CD14-positive monocyte (primary cell): ENCODE measurements around the gene AFF1. TPM values are rescaled to one million over a fixed set of nuclear protein-coding genes. Genes with fewer than 3 reads are reported as not detected.

Experiments
- DNase-seq, 3 donors: peaks; one replicate each; pipeline ENCODE4 v3.0.0-alpha.2; 2011 to 2022
- H2AFZ ChIP-seq: 2 replicates; pipeline ENCODE4 v1.6.0; 2012; ENCODE audit warnings: mild to moderate bottlenecking, low read depth, low read length, inconsistent platforms; ENCODE audit not compliant: insufficient read depth, poor library complexity, severe bottlenecking
- H3K27ac ChIP-seq, 2 donors: 1 replicate in 1 of 2; 2 replicates in 1 of 2; pipeline ENCODE4 v1.5.1; 2012 to 2013; ENCODE audit warnings: low read length in 2 of 2, control low read depth in 1 of 2, inconsistent platforms in 1 of 2, low read depth in 1 of 2, mild to moderate bottlenecking in 1 of 2
- H3K27me3 ChIP-seq, 2 donors: one replicate each; pipeline versions ENCODE4 v1.6.0 to v1.6.1; 2011 to 2013; ENCODE audit warnings: low read length in 2 of 2; ENCODE audit not compliant: control insufficient read depth in 2 of 2, insufficient read depth in 2 of 2
- H3K36me3 ChIP-seq, 2 donors: replicated peaks in 1 of 2; 1 replicate in 1 of 2; 2 replicates in 1 of 2; pipeline versions ENCODE4 v1.5.1 to v1.6.1; 2012 to 2013; ENCODE audit warnings: low read length in 2 of 2, control low read depth in 1 of 2, inconsistent platforms in 1 of 2, mild to moderate bottlenecking in 1 of 2; ENCODE audit not compliant: insufficient read depth in 2 of 2, control insufficient read depth in 1 of 2
- H3K4me1 ChIP-seq, 2 donors: 1 replicate in 1 of 2; 2 replicates in 1 of 2; pipeline versions ENCODE4 v1.5.1 to v1.6.1; 2012 to 2013; ENCODE audit warnings: low read length in 2 of 2, control low read depth in 1 of 2, inconsistent platforms in 1 of 2, mild to moderate bottlenecking in 1 of 2, moderate library complexity in 1 of 2; ENCODE audit not compliant: insufficient read depth in 2 of 2, control insufficient read depth in 1 of 2
- H3K4me2 ChIP-seq: replicated peaks from 2 replicates; pipeline ENCODE3; 2012; ENCODE audit warnings: low read length, moderate library complexity, mild to moderate bottlenecking; ENCODE audit not compliant: poor library complexity, severe bottlenecking; ENCODE audit errors: extremely low read depth
- H3K4me3 ChIP-seq, 3 experiments: fragments of 200-600 bp in 1 of 3; sonication (generic) in 1 of 3; replicated peaks in 1 of 3; 1 replicate in 2 of 3; 2 replicates in 1 of 3; pipeline ENCODE4 v1.5.1; 2011 to 2013; ENCODE audit warnings: low read length in 3 of 3, mild to moderate bottlenecking in 3 of 3, control low read depth in 2 of 3, low read depth in 2 of 3, inconsistent platforms in 1 of 3, moderate library complexity in 1 of 3
- H3K79me2 ChIP-seq: 2 replicates; pipeline ENCODE4 v1.6.0; 2012; ENCODE audit warnings: mild to moderate bottlenecking, control low read depth, inconsistent platforms, low read length, moderate library complexity; ENCODE audit not compliant: insufficient read depth
- H3K9ac ChIP-seq: 2 replicates; pipeline ENCODE4 v1.6.0; 2017; ENCODE audit warnings: low read length, mild to moderate bottlenecking; ENCODE audit not compliant: insufficient read depth, poor library complexity, severe bottlenecking
- H3K9me3 ChIP-seq, 2 donors: replicated peaks in 1 of 2; 1 replicate in 1 of 2; 2 replicates in 1 of 2; pipeline versions ENCODE4 v1.5.1 to v1.6.1; 2012 to 2013; ENCODE audit warnings: low read length in 2 of 2, control low read depth in 1 of 2; ENCODE audit not compliant: control insufficient read depth in 1 of 2, insufficient read depth in 1 of 2
- H4K20me1 ChIP-seq: 2 replicates; pipeline ENCODE4 v1.6.0; 2012; ENCODE audit warnings: mild to moderate bottlenecking, low read length, control low read depth, moderate library complexity; ENCODE audit not compliant: insufficient read depth
- H3K27ac Mint-ChIP-seq, 7 donors: one replicate each; pipeline ENCODE4 v1.8.0; 2020; ENCODE audit warnings: mild to moderate bottlenecking in 7 of 7, mixed read lengths in 7 of 7, moderate library complexity in 6 of 7, inconsistent platforms in 2 of 7
- H3K27me3 Mint-ChIP-seq, 3 donors: one replicate each; pipeline ENCODE4 v1.8.0; 2021 to 2022; ENCODE audit warnings: low read depth in 3 of 3, mild to moderate bottlenecking in 3 of 3, mixed read lengths in 3 of 3, moderate library complexity in 3 of 3, inconsistent platforms in 1 of 3
- H3K36me3 Mint-ChIP-seq, 2 donors: one replicate each; pipeline ENCODE4 v1.8.0; 2020; ENCODE audit warnings: mixed read lengths in 2 of 2, inconsistent platforms in 1 of 2, mild to moderate bottlenecking in 1 of 2
- H3K4me1 Mint-ChIP-seq: one replicate; pipeline ENCODE4 v1.8.0; 2020; ENCODE audit warnings: mild to moderate bottlenecking, mixed read lengths
- H3K4me3 Mint-ChIP-seq, 2 donors: one replicate each; pipeline ENCODE4 v1.8.0; 2020; ENCODE audit warnings: mild to moderate bottlenecking in 2 of 2, mixed read lengths in 2 of 2, moderate library complexity in 1 of 2
- H3K9me3 Mint-ChIP-seq, 7 donors: one replicate each; pipeline ENCODE4 v1.8.0; 2020 to 2022; ENCODE audit warnings: mixed read lengths in 7 of 7, mild to moderate bottlenecking in 6 of 7, moderate library complexity in 6 of 7, inconsistent platforms in 2 of 7
- whole genome bisulfite sequencing: methylation state at CpG from one replicate; pipeline ENCODE4 v1.1.5; 2013; ENCODE audit warnings: missing lambda C conversion rate; ENCODE audit not compliant: insufficient coverage; 5-methylcytosine and 5-hydroxymethylcytosine counted together
- intact Hi-C, 2 donors: fragments of 100-400 bp; cut with micrococcal nuclease; formaldehyde crosslinking; loops; one replicate each; pipeline versions ENCODE4 v1.15.0 to v1.15.1; 2023
- polyA plus RNA-seq, 3 donors: library from polyadenylated mRNA; depleted of rRNA in 1 of 3; unstranded in 2 of 3; stranded (reverse) in 1 of 3; fragments of 300-500 nt in 2 of 3; fragments of >200 nt in 1 of 3; fragmentation: Illumina TruSeq in 2 of 3; gene quantifications; 1 replicate in 2 of 3; 2 replicates in 1 of 3; pipeline ENCODE4 v1.2.3, GENCODE V29; 2012 to 2021
- TF ChIP-seq, protein P1 (sequence below): fragments of 200-600 bp; IDR thresholded peaks from one replicate; pipeline ENCODE4 v1.8.0; 2022; ENCODE audit warnings: antibody characterized with exemption, mild to moderate bottlenecking

The AFF1 gene
- polyA plus RNA-seq, 3 donors: 7.5 to 20.9 (median 16.3) TPM

DNA sequence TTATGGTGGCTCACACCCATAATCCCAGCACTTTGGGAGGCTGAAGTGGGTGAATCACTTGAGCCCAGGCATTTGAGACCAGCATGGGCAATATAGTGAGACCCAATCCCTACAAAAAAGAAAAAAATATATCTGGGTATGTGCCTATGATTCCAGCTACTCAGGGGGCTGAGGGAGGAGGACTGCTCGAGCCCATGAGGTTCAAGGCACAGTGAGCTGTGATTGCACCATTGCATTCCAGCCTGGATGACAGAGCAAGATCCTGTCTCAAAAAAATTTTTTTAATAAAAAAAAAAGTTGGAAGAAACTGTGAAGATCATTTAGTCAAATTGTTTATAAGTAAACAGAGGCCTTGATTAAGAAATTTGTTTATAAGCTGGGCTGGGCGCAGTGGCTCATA, 246.0 kb downstream of the AFF1 start:
- H3K79me2 ChIP-seq: peaks cover 16% of the 10 kb centered on the region
- H3K9ac ChIP-seq: no peak overlapping the region
- H3K27me3 ChIP-seq: no peaks in the 10 kb centered on the region
- no peak overlapping the region for H3K4me3 ChIP-seq
- H3K36me3 ChIP-seq: peaks cover 21 to 48% of the 10 kb centered on the region in 2 donors
- no peaks in the 10 kb centered on the region for H3K27me3 Mint-ChIP-seq
- DNase-seq: no peak
- WGBS: 100% methylated on average over 2 of the region's 2 CpGs
- H3K4me3 Mint-ChIP-seq: no peak overlapping the region
- no peaks in the 10 kb centered on the region for H3K4me1 Mint-ChIP-seq
- no peak overlapping the region for H3K4me2 ChIP-seq
- intact Hi-C loops: no loop called here
- H3K27ac ChIP-seq: no peak overlapping the region
- no peaks in the 10 kb centered on the region for H3K4me1 ChIP-seq
- H2AFZ ChIP-seq: no peak overlapping the region
- TF ChIP-seq, protein P1, sequence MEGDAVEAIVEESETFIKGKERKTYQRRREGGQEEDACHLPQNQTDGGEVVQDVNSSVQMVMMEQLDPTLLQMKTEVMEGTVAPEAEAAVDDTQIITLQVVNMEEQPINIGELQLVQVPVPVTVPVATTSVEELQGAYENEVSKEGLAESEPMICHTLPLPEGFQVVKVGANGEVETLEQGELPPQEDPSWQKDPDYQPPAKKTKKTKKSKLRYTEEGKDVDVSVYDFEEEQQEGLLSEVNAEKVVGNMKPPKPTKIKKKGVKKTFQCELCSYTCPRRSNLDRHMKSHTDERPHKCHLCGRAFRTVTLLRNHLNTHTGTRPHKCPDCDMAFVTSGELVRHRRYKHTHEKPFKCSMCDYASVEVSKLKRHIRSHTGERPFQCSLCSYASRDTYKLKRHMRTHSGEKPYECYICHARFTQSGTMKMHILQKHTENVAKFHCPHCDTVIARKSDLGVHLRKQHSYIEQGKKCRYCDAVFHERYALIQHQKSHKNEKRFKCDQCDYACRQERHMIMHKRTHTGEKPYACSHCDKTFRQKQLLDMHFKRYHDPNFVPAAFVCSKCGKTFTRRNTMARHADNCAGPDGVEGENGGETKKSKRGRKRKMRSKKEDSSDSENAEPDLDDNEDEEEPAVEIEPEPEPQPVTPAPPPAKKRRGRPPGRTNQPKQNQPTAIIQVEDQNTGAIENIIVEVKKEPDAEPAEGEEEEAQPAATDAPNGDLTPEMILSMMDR: no peak
- peaks cover 31 to 34% of the 10 kb centered on the region in 2 donors for H3K36me3 Mint-ChIP-seq
- peaks cover 11% of the 10 kb centered on the region for H4K20me1 ChIP-seq
- no peaks in the 10 kb centered on the region for H3K9me3 Mint-ChIP-seq
- H3K9me3 ChIP-seq: no peaks in the 10 kb centered on the region
- H3K27ac Mint-ChIP-seq: no peak overlapping the region

DNA sequence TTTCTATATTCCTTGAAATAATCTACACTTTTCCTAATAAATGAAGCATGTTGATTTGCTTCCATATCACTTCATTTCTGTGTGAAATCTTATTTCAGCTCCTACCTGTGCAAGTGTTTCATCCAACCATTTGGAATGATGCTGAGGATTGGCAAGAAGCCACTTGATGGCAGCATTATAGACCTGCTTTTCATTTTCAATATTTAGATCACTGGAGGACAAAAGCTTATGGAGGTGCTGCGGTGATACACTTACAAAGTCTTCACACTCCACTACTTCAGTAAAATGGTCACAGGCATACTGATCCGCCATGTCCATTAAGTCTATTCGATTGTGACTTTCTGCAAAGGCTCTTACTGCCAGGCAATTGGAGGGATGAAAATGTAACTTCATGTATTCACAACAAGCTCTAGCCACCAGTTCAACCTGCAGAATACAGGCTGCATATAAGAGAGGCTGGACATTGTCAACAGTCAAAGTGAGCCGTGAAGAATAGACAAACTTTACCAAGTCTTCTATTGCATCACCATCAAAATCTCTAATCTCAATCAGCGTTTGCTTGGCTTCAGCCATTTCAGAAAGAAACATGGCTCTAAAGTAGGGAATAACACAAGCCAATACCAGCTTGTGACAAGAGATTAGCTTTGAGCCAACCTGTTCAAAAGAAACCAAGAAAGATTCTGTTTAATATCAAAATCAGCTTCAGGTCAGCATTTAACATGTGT, 250.5 kb downstream of the AFF1 start:
- Histone ChIP-seq H4K20me1 (peaks cover 15% of the 10 kb centered on the region), H3K9ac (no peak overlapping the region), H3K79me2 (peaks cover 38% of the 10 kb centered on the region), H2AFZ (no peak overlapping the region), H3K9me3 (no peaks in the 10 kb centered on the region), H3K27me3 (no peaks in the 10 kb centered on the region), H3K36me3 (peaks cover 4 to 14% of the 10 kb centered on the region in 2 donors), H3K4me2 (no peak overlapping the region), H3K27ac (no peak overlapping the region), H3K4me1 (no peaks in the 10 kb centered on the region), H3K4me3 (no peak overlapping the region)
- intact Hi-C loops: no loop called here
- no peak for DNase-seq
- H3K36me3 Mint-ChIP-seq: peaks cover 13 to 19% of the 10 kb centered on the region in 2 donors
- H3K4me3 Mint-ChIP-seq: no peak overlapping the region
- H3K27ac Mint-ChIP-seq: no peak overlapping the region
- WGBS: 85% methylated on average over 2 of the region's 5 CpGs
- TF ChIP-seq, protein P1: no peak
- H3K9me3 Mint-ChIP-seq: peaks cover 0 to 3% (median 0%) of the 10 kb centered on the region in 7 donors
- H3K4me1 Mint-ChIP-seq: no peaks in the 10 kb centered on the region
- no peaks in the 10 kb centered on the region for H3K27me3 Mint-ChIP-seq
